ENCODE results near the gene CHD2. TPM values are rescaled to one million over a fixed set of nuclear protein-coding genes. Genes with fewer than 3 reads are reported as not detected.
"Not testable (repeated sequence)": the region's sequence is repeated elsewhere in the genome, so short reads cannot be mapped to it uniquely, and the experiment has no call there.

The CHD2 gene
- total and polyA plus RNA-seq, 4 donors: 38.0 to 144 (median 81.5) TPM

GRCh38 chr15:93031557-93032384 is 131.6 kb downstream of the CHD2 start:
- not testable (repeated sequence) for H3K27me3 ChIP-seq (ENCODE audit: control insufficient read depth in 1 of 2, insufficient read depth in 2 of 2, low read length in 1 of 2); H3K9me3 ChIP-seq (ENCODE audit: control insufficient read depth, low read length); H3K4me3 ChIP-seq (ENCODE audit: low read length in 2 of 2); H3K4me1 ChIP-seq (ENCODE audit: control insufficient read depth in 1 of 2, insufficient read depth in 2 of 2, low read length in 2 of 2); H3K27ac ChIP-seq (ENCODE audit: low read depth in 1 of 2, low read length in 2 of 2); H3K36me3 ChIP-seq (ENCODE audit: control insufficient read depth in 1 of 2, insufficient read depth in 2 of 2, low read length in 1 of 2); DNase-seq; ATAC-seq (ENCODE audit: low FRiP score)
- intact Hi-C loops (cut with DNase I): loop anchor here (5.0 to 10.0 kb wide), 5 partner anchors 41 to 1093 kb away; no protein-coding TSS in a partner anchor
- 92 to 94% methylated on average over 43 to 44 of the region's 44 CpGs for WGBS, 2 donors

- H3K4me3 ChIP-seq (ENCODE audit: low read length in 2 of 2); H3K27me3 ChIP-seq (ENCODE audit: control insufficient read depth in 1 of 2, insufficient read depth in 2 of 2, low read length in 1 of 2); H3K9me3 ChIP-seq (ENCODE audit: control insufficient read depth, low read length); H3K4me1 ChIP-seq (ENCODE audit: control insufficient read depth in 1 of 2, insufficient read depth in 2 of 2, low read length in 2 of 2); DNase-seq; H3K36me3 ChIP-seq (ENCODE audit: control insufficient read depth in 1 of 2, insufficient read depth in 2 of 2, low read length in 1 of 2); H3K27ac ChIP-seq (ENCODE audit: low read depth in 1 of 2, low read length in 2 of 2); ATAC-seq (ENCODE audit: low FRiP score): not testable (repeated sequence)
- intact Hi-C loops (cut with DNase I): loop anchor here (5.0 to 10.0 kb wide), 5 partner anchors 40 to 1092 kb away; no protein-coding TSS in a partner anchor
- 91 to 94% methylated on average over 20 to 21 of the region's 21 CpGs for WGBS, 2 donors
These were observed 132.5 kb downstream of the CHD2 start for GRCh38 chr15:93032515-93033206.

GRCh38 chr15:93033434-93034045 is 133.4 kb downstream of the CHD2 start:
- ATAC-seq (ENCODE audit: low FRiP score) (no peak), DNase-seq (no peak)
- Histone ChIP-seq H3K4me3 (ENCODE audit: low read length in 2 of 2) (no peak overlapping the region), H3K36me3 (ENCODE audit: control insufficient read depth in 1 of 2, insufficient read depth in 2 of 2, low read length in 1 of 2) (no peaks in the 10 kb centered on the region), H3K4me1 (ENCODE audit: control insufficient read depth in 1 of 2, insufficient read depth in 2 of 2, low read length in 2 of 2) (no peaks in the 10 kb centered on the region), H3K27ac (ENCODE audit: low read depth in 1 of 2, low read length in 2 of 2) (no peak overlapping the region), H3K9me3 (ENCODE audit: control insufficient read depth, low read length) (no peaks in the 10 kb centered on the region), H3K27me3 (ENCODE audit: control insufficient read depth in 1 of 2, insufficient read depth in 2 of 2, low read length in 1 of 2) (no peaks in the 10 kb centered on the region)
- intact Hi-C loops (cut with DNase I): loop anchor here (5.0 to 10.0 kb wide), 5 partner anchors 39 to 1091 kb away; no protein-coding TSS in a partner anchor
- WGBS, 2 donors: 87 to 90% methylated on average over 14 of the region's 14 CpGs

GRCh38 chr15:93034512-93034911 is 134.4 kb downstream of the CHD2 start:
- intact Hi-C loops (cut with DNase I): loop anchor here (5.0 to 10.0 kb wide), 5 partner anchors 38 to 1090 kb away; no protein-coding TSS in a partner anchor
- Histone ChIP-seq H3K27ac (ENCODE audit: low read depth in 1 of 2, low read length in 2 of 2) (no peak overlapping the region), H3K4me1 (ENCODE audit: control insufficient read depth in 1 of 2, insufficient read depth in 2 of 2, low read length in 2 of 2) (no peaks in the 10 kb centered on the region), H3K9me3 (ENCODE audit: control insufficient read depth, low read length) (no peaks in the 10 kb centered on the region), H3K27me3 (ENCODE audit: control insufficient read depth in 1 of 2, insufficient read depth in 2 of 2, low read length in 1 of 2) (no peaks in the 10 kb centered on the region), H3K4me3 (ENCODE audit: low read length in 2 of 2) (no peak overlapping the region), H3K36me3 (ENCODE audit: control insufficient read depth in 1 of 2, insufficient read depth in 2 of 2, low read length in 1 of 2) (no peaks in the 10 kb centered on the region)
- ATAC-seq (ENCODE audit: low FRiP score) (no peak), DNase-seq (peak in 1 of 2 donors; percentile 4)
- 76 to 77% methylated on average over 7 of the region's 7 CpGs for WGBS, 2 donors

GRCh38 chr15:93035092-93035915 is 135.2 kb downstream of the CHD2 start:
- no peak for DNase-seq
- intact Hi-C loops (cut with DNase I): loop anchor here (5.0 to 10.0 kb wide), 5 partner anchors 37 to 1089 kb away; no protein-coding TSS in a partner anchor

GRCh38 chr15:93035953-93036810 is 136.1 kb downstream of the CHD2 start:
- Histone ChIP-seq H3K36me3 (ENCODE audit: control insufficient read depth in 1 of 2, insufficient read depth in 2 of 2, low read length in 1 of 2) (no peaks in the 10 kb centered on the region), H3K27ac (ENCODE audit: low read depth in 1 of 2, low read length in 2 of 2) (no peak overlapping the region), H3K27me3 (ENCODE audit: control insufficient read depth in 1 of 2, insufficient read depth in 2 of 2, low read length in 1 of 2) (no peaks in the 10 kb centered on the region), H3K4me3 (ENCODE audit: low read length in 2 of 2) (no peak overlapping the region), H3K4me1 (ENCODE audit: control insufficient read depth in 1 of 2, insufficient read depth in 2 of 2, low read length in 2 of 2) (no peaks in the 10 kb centered on the region), H3K9me3 (ENCODE audit: control insufficient read depth, low read length) (no peaks in the 10 kb centered on the region)
- DNase-seq (peak; percentile 59 to 68), ATAC-seq (ENCODE audit: low FRiP score) (no peak)
- 69 to 71% methylated on average over 32 of the region's 32 CpGs for WGBS, 2 donors
- intact Hi-C loops (cut with DNase I): loop anchor here (5.0 to 10.0 kb wide), 5 partner anchors 36 to 1089 kb away; no protein-coding TSS in a partner anchor

More at GRCh38 chr15:93035092-93035915, 135.2 kb downstream of the CHD2 start:
- Histone ChIP-seq H3K4me1 (ENCODE audit: control insufficient read depth in 1 of 2, insufficient read depth in 2 of 2, low read length in 2 of 2) (no peaks in the 10 kb centered on the region), H3K27ac (ENCODE audit: low read depth in 1 of 2, low read length in 2 of 2) (no peak overlapping the region), H3K36me3 (ENCODE audit: control insufficient read depth in 1 of 2, insufficient read depth in 2 of 2, low read length in 1 of 2) (no peaks in the 10 kb centered on the region), H3K27me3 (ENCODE audit: control insufficient read depth in 1 of 2, insufficient read depth in 2 of 2, low read length in 1 of 2) (no peaks in the 10 kb centered on the region), H3K4me3 (ENCODE audit: low read length in 2 of 2) (no peak overlapping the region), H3K9me3 (ENCODE audit: control insufficient read depth, low read length) (no peaks in the 10 kb centered on the region)
- WGBS, 2 donors: 86 to 89% methylated on average over 18 of the region's 18 CpGs
- no peak for ATAC-seq (ENCODE audit: low FRiP score)

GRCh38 chr15:93036951-93037819 is 137.1 kb downstream of the CHD2 start:
- H3K27me3 ChIP-seq (ENCODE audit: control insufficient read depth in 1 of 2, insufficient read depth in 2 of 2, low read length in 1 of 2): no peaks in the 10 kb centered on the region
- ATAC-seq (ENCODE audit: low FRiP score) (peak; percentile 61), DNase-seq (peak; percentile 73 to 82)
- H3K4me3 ChIP-seq (ENCODE audit: low read length in 2 of 2): no peak overlapping the region
- H3K36me3 ChIP-seq (ENCODE audit: control insufficient read depth in 1 of 2, insufficient read depth in 2 of 2, low read length in 1 of 2): no peaks in the 10 kb centered on the region
- WGBS, 2 donors: 73 to 74% methylated on average over 29 of the region's 29 CpGs
- H3K4me1 ChIP-seq (ENCODE audit: control insufficient read depth in 1 of 2, insufficient read depth in 2 of 2, low read length in 2 of 2): no peaks in the 10 kb centered on the region
- no peaks in the 10 kb centered on the region for H3K9me3 ChIP-seq (ENCODE audit: control insufficient read depth, low read length)
- intact Hi-C loops (cut with DNase I): loop anchor here (5.0 to 10.0 kb wide), 5 partner anchors 35 to 1088 kb away; no protein-coding TSS in a partner anchor
- no peak overlapping the region for H3K27ac ChIP-seq (ENCODE audit: low read depth in 1 of 2, low read length in 2 of 2)
